GM12878 (cell line): ENCODE data around the gene CSDE1. TPM values are rescaled to one million over a fixed set of nuclear protein-coding genes. Genes with fewer than 3 reads are reported as not detected.

Source experiments
- ATAC-seq: fragments of 200-7000 bp; cut with Tn5 transposase; 3 replicates; pipeline ENCODE4 v1.9.1; 2020; ENCODE audit warnings: mild to moderate bottlenecking, moderate library complexity
- BruUV-seq: library from RNA; stranded (reverse); fragments of 400-500 nt; replicated peaks from 2 replicates; lab custom pipeline; 2021; lab: Mats Ljungman, UMichigan
- CTCF ChIA-PET: fragments of 300-600 bp; sonication (Branson Sonifier 250); formaldehyde crosslinking; extraction: SDS; loops from one replicate; lab custom pipeline; 2021; ENCODE audit warnings: inconsistent platforms; lab: Yijun Ruan, JAX
- POLR2A ChIA-PET: fragments of 350-600 bp; formaldehyde crosslinking; extraction: SDS; loops from one replicate; lab custom pipeline; 2021; ENCODE audit warnings: inconsistent platforms; lab: Charles Lee
- RAD21 ChIA-PET: fragments of 300-600 bp; sonication (Branson Sonifier 250); formaldehyde crosslinking; loops from one replicate; lab custom pipeline; 2023; ENCODE audit warnings: antibody characterized with exemption; ENCODE audit not compliant: unreplicated experiment; lab: Charles Lee
- SMC1A ChIA-PET: fragments of 300-600 bp; sonication (Branson Sonifier 250); formaldehyde crosslinking; loops from one replicate; lab custom pipeline; 2023; ENCODE audit not compliant: unreplicated experiment, uncharacterized antibody; lab: Charles Lee
- DNase-seq: peaks from one replicate; pipeline ENCODE4 v3.0.0-alpha.2; 2011; ENCODE audit warnings: low read depth, low spot score
- FAIRE-seq: peaks from 3 replicates; lab custom pipeline; 2011; peaks lifted over from hg19 to GRCh38; lab: Jason Lieb, UNC
- H2AFZ ChIP-seq: 2 replicates; pipeline ENCODE4 v1.6.0; 2011; ENCODE audit warnings: low read depth, low read length, control low read depth; ENCODE audit not compliant: control insufficient read depth
- H3K27ac ChIP-seq: 2 replicates; pipeline ENCODE4 v1.5.1; 2011; ENCODE audit warnings: control low read depth; ENCODE audit not compliant: control insufficient read depth, insufficient read depth
- H3K27me3 ChIP-seq, 2 experiments: replicated peaks in 1 of 2; 2 replicates each; pipeline versions ENCODE4 v1.6.0 to v1.6.1; 2011; ENCODE audit warnings: low read length in 1 of 2; ENCODE audit not compliant: control insufficient read depth in 2 of 2, insufficient read depth in 2 of 2
- H3K36me3 ChIP-seq, 2 experiments: 2 replicates each; pipeline ENCODE4 v1.5.1; 2011; ENCODE audit warnings: low read length in 1 of 2; ENCODE audit not compliant: control insufficient read depth in 2 of 2, insufficient read depth in 2 of 2
- H3K4me1 ChIP-seq: 2 replicates; pipeline ENCODE4 v1.6.1; 2011; ENCODE audit warnings: mild to moderate bottlenecking, low read length, moderate library complexity, mixed read lengths; ENCODE audit not compliant: control insufficient read depth, insufficient read depth
- H3K4me2 ChIP-seq: 2 replicates; pipeline ENCODE4 v1.6.0; 2011; ENCODE audit warnings: control low read depth; ENCODE audit not compliant: control insufficient read depth, insufficient read depth
- H3K4me3 ChIP-seq: fragments of 200-600 bp; sonication (generic); 2 replicates; pipeline ENCODE4 v1.5.1; 2016
- H3K79me2 ChIP-seq: 2 replicates; pipeline ENCODE4 v1.6.0; 2011; ENCODE audit warnings: low read length; ENCODE audit not compliant: control insufficient read depth, insufficient read depth
- H3K9ac ChIP-seq: 2 replicates; pipeline ENCODE4 v1.8.0; 2011; ENCODE audit warnings: low read length, control low read depth, mixed read lengths; ENCODE audit not compliant: control insufficient read depth, insufficient read depth
- H3K9me3 ChIP-seq: replicated peaks from 3 replicates; pipeline ENCODE4 v1.5.1; 2011; ENCODE audit warnings: mild to moderate bottlenecking, low read length; ENCODE audit not compliant: control insufficient read depth, insufficient read depth
- H4K20me1 ChIP-seq: 2 replicates; pipeline ENCODE4 v1.6.0; 2011; ENCODE audit not compliant: control insufficient read depth, insufficient read depth
- E4F1 ChIP-seq: fragments of 450-650 bp; IDR thresholded peaks from 2 replicates; pipeline ENCODE4 v1.6.1; 2018; ENCODE audit warnings: borderline replicate concordance, mild to moderate bottlenecking; ENCODE audit not compliant: partially characterized antibody
- TCF12 ChIP-seq: IDR thresholded peaks from 2 replicates; pipeline ENCODE4 v1.6.1; 2011; ENCODE audit warnings: low read depth, mild to moderate bottlenecking, low read length
- USF1 ChIP-seq: IDR thresholded peaks from 2 replicates; pipeline ENCODE4 v1.6.1; 2011; ENCODE audit warnings: borderline replicate concordance, low read depth, mild to moderate bottlenecking, moderate library complexity, mixed read lengths, low read length; ENCODE audit not compliant: insufficient read depth; ENCODE audit errors: extremely low read length
- WGBS: methylation state at CpG from one replicate; pipeline ENCODE4 v1.1.6; 2016; ENCODE audit warnings: low lambda C conversion rate; ENCODE audit not compliant: insufficient replicate concordance, insufficient coverage; ENCODE audit errors: missing lambda C conversion rate; 5-methylcytosine and 5-hydroxymethylcytosine counted together
- in situ Hi-C: fragments of 300-500 bp; cut with MboI; formaldehyde crosslinking; loops from 9 replicates; pipeline ENCODE4 v1.14.3; 2018; ENCODE audit warnings: mixed read lengths
- intact Hi-C: fragments of 100-400 bp; cut with micrococcal nuclease; formaldehyde crosslinking; loops from one replicate; pipeline ENCODE4 v1.14.2; 2022; ENCODE audit not compliant: unreplicated experiment
- polyA plus RNA-seq, 11 experiments: library from polyadenylated mRNA; depleted of rRNA in 4 of 11; unstranded in 6 of 11; stranded (reverse) in 5 of 11; fragments of >200 nt; fragmentation: Nextera tagmentation in 4 of 11; fragmentation: Illumina TruSeq in 1 of 11; extraction: Ambion mirVana in 4 of 11; extraction: Trizol in 1 of 11; gene quantifications; 1 replicate in 1 of 11; 2 replicates in 10 of 11; pipeline versions ENCODE4 v1.2.1 to v1.2.3, GENCODE V29; 2011 to 2016; ENCODE audit warnings: inconsistent platforms in 2 of 11, missing spikeins in 2 of 11, low read depth in 1 of 11
- total RNA-seq, 4 experiments: library from RNA; depleted of rRNA in 3 of 4; stranded (reverse); fragments of >200 nt in 3 of 4; fragmentation: Illumina TruSeq in 1 of 4; extraction: Trizol in 1 of 4; gene quantifications; 2 replicates each; pipeline versions ENCODE4 v1.2.1 to v1.2.3, GENCODE V29; 2013 to 2021
- TF ChIP-seq, protein P1 (sequence below): IDR thresholded peaks from 2 replicates; pipeline ENCODE4 v1.6.1; 2011; ENCODE audit warnings: mild to moderate bottlenecking, low read depth, low read length, moderate library complexity; ENCODE audit not compliant: insufficient replicate concordance
- TF ChIP-seq, protein P2 (sequence below): fragments of 450-650 bp; IDR thresholded peaks from 2 replicates; pipeline ENCODE4 v1.6.1; 2018; ENCODE audit warnings: mild to moderate bottlenecking, low read depth, moderate library complexity; ENCODE audit not compliant: partially characterized antibody

The CSDE1 gene
- total and polyA plus RNA-seq, 10 of the 15 experiments (the other 5 are each of a cell fraction or from before 2014, with no cell fraction given) = 130 to 390 (median 246) TPM

DNA sequence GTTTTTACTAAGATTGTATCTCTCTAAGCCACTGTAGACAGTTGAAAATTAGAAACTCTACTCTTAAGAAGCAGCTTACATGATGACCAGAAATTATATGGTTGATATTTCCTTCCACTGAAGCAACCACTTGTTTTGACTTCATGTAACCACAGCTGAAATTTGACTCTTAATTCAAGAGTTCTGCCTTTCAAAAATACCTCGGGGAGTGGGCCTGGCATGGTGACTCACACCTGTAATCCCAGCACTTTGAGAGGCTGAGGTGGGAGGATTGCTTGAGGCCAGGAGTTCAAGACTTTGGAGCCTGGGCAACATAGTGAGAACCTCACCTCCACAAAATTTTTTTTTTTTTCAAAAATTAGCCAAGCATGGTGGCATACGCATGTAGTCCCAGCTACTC is 66.7 kb downstream of the CSDE1 start:
- WGBS = 5% methylated on average over 2 of the region's 2 CpGs
- Histone ChIP-seq H3K27me3 (no peaks in the 10 kb centered on the region), H3K4me3 (no peak overlapping the region), H3K9me3 (no peaks in the 10 kb centered on the region), H3K4me2 (no peak overlapping the region), H3K36me3 (no peaks in the 10 kb centered on the region), H3K79me2 (no peaks in the 10 kb centered on the region), H3K9ac (no peak overlapping the region), H3K4me1 (no peaks in the 10 kb centered on the region), H3K27ac (no peak overlapping the region), H4K20me1 (no peaks in the 10 kb centered on the region), H2AFZ (no peak overlapping the region)
- ChIA-PET POLR2A (interaction anchor here (1.2 kb wide), 1 partner anchor 11 kb away, joined by 3 read pairs; no protein-coding TSS in a partner anchor), SMC1A (no interaction called here), CTCF (interaction anchor here (1.1 kb wide), 1 partner anchor 12 kb away, joined by 4 read pairs; no protein-coding TSS in a partner anchor), RAD21 (no interaction called here)
- in situ Hi-C loops = no loop called here
- no peak for DNase-seq
- no TSS peak for BruUV-seq
- no peak for ATAC-seq
- intact Hi-C loops = no loop called here
- FAIRE-seq = no peak
- TF ChIP-seq, protein P1, sequence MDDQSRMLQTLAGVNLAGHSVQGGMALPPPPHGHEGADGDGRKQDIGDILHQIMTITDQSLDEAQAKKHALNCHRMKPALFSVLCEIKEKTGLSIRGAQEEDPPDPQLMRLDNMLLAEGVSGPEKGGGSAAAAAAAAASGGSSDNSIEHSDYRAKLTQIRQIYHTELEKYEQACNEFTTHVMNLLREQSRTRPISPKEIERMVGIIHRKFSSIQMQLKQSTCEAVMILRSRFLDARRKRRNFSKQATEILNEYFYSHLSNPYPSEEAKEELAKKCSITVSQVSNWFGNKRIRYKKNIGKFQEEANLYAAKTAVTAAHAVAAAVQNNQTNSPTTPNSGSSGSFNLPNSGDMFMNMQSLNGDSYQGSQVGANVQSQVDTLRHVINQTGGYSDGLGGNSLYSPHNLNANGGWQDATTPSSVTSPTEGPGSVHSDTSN = no peak
- TF ChIP-seq E4F1 = no peak
- no peak for TF ChIP-seq TCF12
- TF ChIP-seq, protein P2, sequence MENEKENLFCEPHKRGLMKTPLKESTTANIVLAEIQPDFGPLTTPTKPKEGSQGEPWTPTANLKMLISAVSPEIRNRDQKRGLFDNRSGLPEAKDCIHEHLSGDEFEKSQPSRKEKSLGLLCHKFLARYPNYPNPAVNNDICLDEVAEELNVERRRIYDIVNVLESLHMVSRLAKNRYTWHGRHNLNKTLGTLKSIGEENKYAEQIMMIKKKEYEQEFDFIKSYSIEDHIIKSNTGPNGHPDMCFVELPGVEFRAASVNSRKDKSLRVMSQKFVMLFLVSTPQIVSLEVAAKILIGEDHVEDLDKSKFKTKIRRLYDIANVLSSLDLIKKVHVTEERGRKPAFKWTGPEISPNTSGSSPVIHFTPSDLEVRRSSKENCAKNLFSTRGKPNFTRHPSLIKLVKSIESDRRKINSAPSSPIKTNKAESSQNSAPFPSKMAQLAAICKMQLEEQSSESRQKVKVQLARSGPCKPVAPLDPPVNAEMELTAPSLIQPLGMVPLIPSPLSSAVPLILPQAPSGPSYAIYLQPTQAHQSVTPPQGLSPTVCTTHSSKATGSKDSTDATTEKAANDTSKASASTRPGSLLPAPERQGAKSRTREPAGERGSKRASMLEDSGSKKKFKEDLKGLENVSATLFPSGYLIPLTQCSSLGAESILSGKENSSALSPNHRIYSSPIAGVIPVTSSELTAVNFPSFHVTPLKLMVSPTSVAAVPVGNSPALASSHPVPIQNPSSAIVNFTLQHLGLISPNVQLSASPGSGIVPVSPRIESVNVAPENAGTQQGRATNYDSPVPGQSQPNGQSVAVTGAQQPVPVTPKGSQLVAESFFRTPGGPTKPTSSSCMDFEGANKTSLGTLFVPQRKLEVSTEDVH = no peak
- no peak for TF ChIP-seq USF1
